ENCODE data around the gene MED26. TPM values are rescaled to one million over a fixed set of nuclear protein-coding genes. Genes with fewer than 3 reads are reported as not detected.
A peak's percentile ranks its signal among the peaks of the same experiment; 100 is the strongest.

Gene MED26
- total RNA-seq, 1 experiment from 2014 or later: 11.4 TPM

DNA sequence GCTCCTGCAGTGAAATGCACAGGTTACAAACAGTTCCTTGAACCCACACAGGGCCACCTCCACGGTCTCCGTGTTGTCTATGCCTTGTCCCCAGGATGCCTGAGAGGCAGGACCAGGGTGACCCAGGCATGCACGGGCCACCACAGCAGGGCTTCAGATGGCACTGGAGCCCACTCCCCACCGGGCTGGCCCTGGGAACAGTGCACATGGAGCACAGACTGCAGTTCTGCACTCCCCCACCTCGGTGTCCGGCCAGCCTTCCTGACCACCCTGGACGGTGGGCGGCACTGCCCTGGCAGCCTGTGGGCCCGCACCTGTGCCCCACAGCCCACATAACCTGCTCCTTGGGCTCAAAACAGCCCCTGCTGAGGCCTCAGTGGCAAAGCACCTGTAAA is 41.5 kb downstream of the MED26 start:
- no peak overlapping the region for H2AFZ ChIP-seq (ENCODE audit: low read length)
- no peak overlapping the region for H3K9ac ChIP-seq (ENCODE audit: extremely low read depth, insufficient read length, low read length)
- Mint-ChIP-seq H3K4me1 (peaks cover 54 to 71% of the 10 kb centered on the region in 2 experiments), H3K36me3 (ENCODE audit: insufficient read depth in 1 of 3, low read depth in 3 of 3) (no peaks in the 10 kb centered on the region), H3K9me3 (no peaks in the 10 kb centered on the region), H3K27ac (peak overlapping the region in 1 of 3 experiments; percentile 85; a peak in 1 of 7 replicates), H3K4me3 (no peak overlapping the region; a peak in 1 of 5 replicates), H3K27me3 (ENCODE audit: low read depth) (no peaks in the 10 kb centered on the region)
- H2AK5ac ChIP-seq (ENCODE audit: insufficient read length, low read length): no peak overlapping the region
- no peak overlapping the region for H2BK12ac ChIP-seq (ENCODE audit: insufficient read length, low read depth, low read length)
- H3K79me1 ChIP-seq (ENCODE audit: insufficient read depth, low read depth, low read length, poor library complexity, severe bottlenecking): peaks cover 15% of the 10 kb centered on the region
- no peak overlapping the region for H2BK120ac ChIP-seq (ENCODE audit: low read depth, low read length, poor library complexity, severe bottlenecking)
- no peaks in the 10 kb centered on the region for H3K9me3 ChIP-seq (ENCODE audit: control insufficient read depth, low read depth, low read length)
- peaks cover 15% of the 10 kb centered on the region; the same call in 1 of the 2 replicates for H3K79me2 ChIP-seq (ENCODE audit: insufficient read depth, low read length)
- no CpG with 5 or more reads among the region's 9 CpGs for WGBS (ENCODE audit: extremely low coverage, insufficient read length, low lambda C conversion rate)
- H3K23ac ChIP-seq (ENCODE audit: insufficient read length, low read depth, low read length): no peak overlapping the region
- no peak for DNase-seq
- H4K8ac ChIP-seq (replicated peaks; ENCODE audit: insufficient read length, low read depth, low read length): no peak overlapping the region
- no peak overlapping the region for H3K14ac ChIP-seq (ENCODE audit: insufficient read depth, low read length)
- H2BK20ac ChIP-seq (ENCODE audit: low read depth, low read length, poor library complexity, severe bottlenecking): no peak overlapping the region
- no peak overlapping the region for H2BK5ac ChIP-seq (ENCODE audit: insufficient read length, low read length)
- H2BK15ac ChIP-seq (ENCODE audit: low read depth, low read length): no peak overlapping the region
- H3K4me1 ChIP-seq (ENCODE audit: insufficient read depth, low read length): peaks cover 13% of the 10 kb centered on the region
- TF ChIP-seq, protein P1, sequence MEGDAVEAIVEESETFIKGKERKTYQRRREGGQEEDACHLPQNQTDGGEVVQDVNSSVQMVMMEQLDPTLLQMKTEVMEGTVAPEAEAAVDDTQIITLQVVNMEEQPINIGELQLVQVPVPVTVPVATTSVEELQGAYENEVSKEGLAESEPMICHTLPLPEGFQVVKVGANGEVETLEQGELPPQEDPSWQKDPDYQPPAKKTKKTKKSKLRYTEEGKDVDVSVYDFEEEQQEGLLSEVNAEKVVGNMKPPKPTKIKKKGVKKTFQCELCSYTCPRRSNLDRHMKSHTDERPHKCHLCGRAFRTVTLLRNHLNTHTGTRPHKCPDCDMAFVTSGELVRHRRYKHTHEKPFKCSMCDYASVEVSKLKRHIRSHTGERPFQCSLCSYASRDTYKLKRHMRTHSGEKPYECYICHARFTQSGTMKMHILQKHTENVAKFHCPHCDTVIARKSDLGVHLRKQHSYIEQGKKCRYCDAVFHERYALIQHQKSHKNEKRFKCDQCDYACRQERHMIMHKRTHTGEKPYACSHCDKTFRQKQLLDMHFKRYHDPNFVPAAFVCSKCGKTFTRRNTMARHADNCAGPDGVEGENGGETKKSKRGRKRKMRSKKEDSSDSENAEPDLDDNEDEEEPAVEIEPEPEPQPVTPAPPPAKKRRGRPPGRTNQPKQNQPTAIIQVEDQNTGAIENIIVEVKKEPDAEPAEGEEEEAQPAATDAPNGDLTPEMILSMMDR (conservative IDR thresholded peaks at IDR 0.05): no peak
- H3K4me2 ChIP-seq (ENCODE audit: insufficient read depth, insufficient read length, low read length): no peak overlapping the region
- H3K18ac ChIP-seq (ENCODE audit: insufficient read length, low read depth, low read length): no peak overlapping the region
- no peaks in the 10 kb centered on the region for H3K23me2 ChIP-seq (ENCODE audit: insufficient read length, low read depth, low read length, poor library complexity, severe bottlenecking)
- no peak overlapping the region for H4K91ac ChIP-seq (ENCODE audit: insufficient read length, low read depth, low read length)
- no peak overlapping the region for H3K4ac ChIP-seq (ENCODE audit: low read depth, low read length)
- H3K27ac ChIP-seq (ENCODE audit: insufficient read length, low read depth, low read length): no peak overlapping the region
- H3K27me3 ChIP-seq (ENCODE audit: insufficient read depth, low read length): no peaks in the 10 kb centered on the region
- H3T11ph ChIP-seq (ENCODE audit: low read length): no peak overlapping the region
- no peak overlapping the region for H4K5ac ChIP-seq (ENCODE audit: insufficient read length, low read depth, low read length)
- no peak overlapping the region for H3K56ac ChIP-seq (ENCODE audit: insufficient read length, low read depth, low read length)
- no peaks in the 10 kb centered on the region for H4K20me1 ChIP-seq (ENCODE audit: control insufficient read depth, insufficient read depth, insufficient read length)
